Keratinocyte (primary cell): Measurements from ENCODE around the gene BABAM2.

Experiments used
- EZH2 ChIP-seq: IDR thresholded peaks from one replicate; pipeline ENCODE4 v1.6.1; 2012; ENCODE audit warnings: inconsistent platforms, mild to moderate bottlenecking, low read length, moderate library complexity
- TF ChIP-seq, protein P1 (sequence below), 3 experiments: IDR thresholded peaks in 1 of 3; conservative IDR thresholded peaks in 1 of 3; optimal IDR thresholded peaks in 1 of 3; 2 replicates in 2 of 3; 3 replicates in 1 of 3; pipeline versions ENCODE3 to v1.5.1; 2011; ENCODE audit warnings: low read length in 3 of 3, mild to moderate bottlenecking in 3 of 3, moderate library complexity in 2 of 3, control low read depth in 1 of 3, inconsistent platforms in 1 of 3; ENCODE audit not compliant: insufficient read depth in 2 of 3; ENCODE audit errors: extremely low read depth in 1 of 3

DNA sequence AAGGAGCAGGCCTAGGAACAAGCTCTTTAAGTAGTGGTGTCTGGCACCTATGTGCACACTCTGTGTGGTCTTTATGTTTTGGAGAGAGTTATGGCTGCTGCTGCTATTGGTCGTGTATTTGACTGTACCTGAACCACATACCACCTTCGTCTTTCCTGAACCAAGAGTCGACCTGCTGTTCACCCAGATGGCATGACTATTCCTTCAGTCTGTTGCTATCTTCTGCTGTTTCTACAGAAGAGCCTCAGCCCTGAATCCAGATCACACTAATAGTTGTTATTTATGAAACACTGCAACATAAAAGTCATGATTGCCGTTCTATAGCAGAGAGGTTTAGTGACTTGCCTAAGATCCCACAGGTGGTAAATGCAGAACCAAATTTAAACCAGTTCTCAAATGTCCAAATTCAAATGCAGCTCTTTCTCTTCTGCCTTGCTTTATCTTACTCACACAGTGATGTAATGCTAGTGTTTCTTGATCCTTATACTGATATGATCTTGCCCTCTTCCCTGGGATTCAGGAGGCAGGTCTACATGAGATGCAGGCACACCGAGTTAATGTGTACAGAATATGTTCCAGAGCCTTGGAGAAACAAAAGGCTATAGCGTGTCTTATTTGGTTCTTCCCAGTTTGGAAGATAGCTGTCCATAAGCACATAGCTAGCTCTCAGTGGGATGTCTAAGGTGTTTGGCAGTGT is 380.1 kb downstream of the BABAM2 start:
- TF ChIP-seq, protein P1, sequence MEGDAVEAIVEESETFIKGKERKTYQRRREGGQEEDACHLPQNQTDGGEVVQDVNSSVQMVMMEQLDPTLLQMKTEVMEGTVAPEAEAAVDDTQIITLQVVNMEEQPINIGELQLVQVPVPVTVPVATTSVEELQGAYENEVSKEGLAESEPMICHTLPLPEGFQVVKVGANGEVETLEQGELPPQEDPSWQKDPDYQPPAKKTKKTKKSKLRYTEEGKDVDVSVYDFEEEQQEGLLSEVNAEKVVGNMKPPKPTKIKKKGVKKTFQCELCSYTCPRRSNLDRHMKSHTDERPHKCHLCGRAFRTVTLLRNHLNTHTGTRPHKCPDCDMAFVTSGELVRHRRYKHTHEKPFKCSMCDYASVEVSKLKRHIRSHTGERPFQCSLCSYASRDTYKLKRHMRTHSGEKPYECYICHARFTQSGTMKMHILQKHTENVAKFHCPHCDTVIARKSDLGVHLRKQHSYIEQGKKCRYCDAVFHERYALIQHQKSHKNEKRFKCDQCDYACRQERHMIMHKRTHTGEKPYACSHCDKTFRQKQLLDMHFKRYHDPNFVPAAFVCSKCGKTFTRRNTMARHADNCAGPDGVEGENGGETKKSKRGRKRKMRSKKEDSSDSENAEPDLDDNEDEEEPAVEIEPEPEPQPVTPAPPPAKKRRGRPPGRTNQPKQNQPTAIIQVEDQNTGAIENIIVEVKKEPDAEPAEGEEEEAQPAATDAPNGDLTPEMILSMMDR (optimal IDR thresholded peaks at IDR 0.05 in 1 of 3, IDR thresholded peaks at IDR 0.05 in 1 of 3, conservative IDR thresholded peaks at IDR 0.05 in 1 of 3; ENCODE audit: extremely low read depth in 1 of 3, insufficient read depth in 2 of 3, low read length in 3 of 3): no peak
- no peak for TF ChIP-seq EZH2
